Sciatic nerve (tissue), 2 donors: ENCODE measurements around the gene TTPAL. TPM values are rescaled to one million over a fixed set of nuclear protein-coding genes. Genes with fewer than 3 reads are reported as not detected.
"Not testable (repeated sequence)": the region's sequence is repeated elsewhere in the genome, so short reads cannot be mapped to it uniquely, and the experiment has no call there.

Experiments used
- ATAC-seq: fragments of 200-7000 bp; cut with Tn5 transposase; one replicate; pipeline ENCODE4 v1.9.1; 2020; ENCODE audit warnings: mild to moderate bottlenecking, moderate library complexity
- DNase-seq: peaks from one replicate; pipeline ENCODE4 v3.0.0-alpha.2; 2020; ENCODE audit warnings: low spot score
- intact Hi-C: fragments of 100-400 bp; cut with DNase I; formaldehyde crosslinking; loops from one replicate; pipeline ENCODE4 v1.14.2; 2022
- total RNA-seq: library from RNA; stranded (reverse); fragmentation: NEBNext Ultra II Directional; extraction: Animal tissue kit (Norgen Biotek cat#: 25700); gene quantifications from one replicate; pipeline ENCODE4 v1.2.1, GENCODE V29; 2021
- donor health status: DM: no; HTN: no; CAD: no.
- donor health status: DM: no; HTN: no; CAD: no.

TTPAL gene
- total RNA-seq, 1 donor from 2014 or later, result 8.5 TPM

DNA sequence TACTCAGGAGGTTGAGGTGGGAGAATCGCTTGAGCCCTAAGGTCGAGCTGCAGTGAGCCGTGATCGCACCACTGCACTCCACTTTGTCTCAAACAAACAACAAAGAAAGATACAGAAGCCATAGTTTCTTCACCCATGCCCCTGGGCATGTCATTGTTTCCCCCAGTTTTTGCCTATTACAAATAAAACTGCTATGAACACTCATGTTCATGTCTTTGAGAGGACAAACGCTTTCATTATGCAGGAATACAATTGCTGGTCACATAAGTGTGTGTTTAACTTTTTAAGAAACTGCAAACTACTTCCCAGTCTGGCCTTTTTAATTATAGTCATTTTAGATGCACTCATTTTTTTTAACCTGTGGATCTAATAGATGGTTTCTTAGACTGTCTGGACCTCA, 12.2 kb upstream of the TTPAL start:
- DNase-seq (no peak), ATAC-seq (no peak)
- intact Hi-C loops, result no loop called here

DNA sequence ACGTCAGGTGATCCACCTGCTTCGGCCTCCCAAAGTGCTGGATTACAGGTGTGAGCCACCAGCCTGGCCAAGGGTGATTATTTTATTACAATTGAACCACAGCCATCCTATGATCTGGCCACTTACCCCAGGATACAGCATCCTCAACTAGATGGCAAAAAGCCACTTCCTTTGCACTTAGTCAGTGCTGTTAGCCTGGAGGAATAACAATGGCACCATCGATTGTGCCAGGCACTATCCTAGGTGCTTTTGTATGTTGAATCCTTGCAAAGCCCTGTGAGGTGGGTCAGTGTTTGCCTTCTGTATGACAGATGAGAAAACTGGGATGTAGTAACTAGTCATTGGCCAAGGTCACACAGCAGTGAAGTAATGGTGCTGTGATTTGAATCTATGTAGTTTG, 11.2 kb upstream of the TTPAL start:
- ATAC-seq (no peak), DNase-seq (no peak)
- intact Hi-C loops, result no loop called here

DNA sequence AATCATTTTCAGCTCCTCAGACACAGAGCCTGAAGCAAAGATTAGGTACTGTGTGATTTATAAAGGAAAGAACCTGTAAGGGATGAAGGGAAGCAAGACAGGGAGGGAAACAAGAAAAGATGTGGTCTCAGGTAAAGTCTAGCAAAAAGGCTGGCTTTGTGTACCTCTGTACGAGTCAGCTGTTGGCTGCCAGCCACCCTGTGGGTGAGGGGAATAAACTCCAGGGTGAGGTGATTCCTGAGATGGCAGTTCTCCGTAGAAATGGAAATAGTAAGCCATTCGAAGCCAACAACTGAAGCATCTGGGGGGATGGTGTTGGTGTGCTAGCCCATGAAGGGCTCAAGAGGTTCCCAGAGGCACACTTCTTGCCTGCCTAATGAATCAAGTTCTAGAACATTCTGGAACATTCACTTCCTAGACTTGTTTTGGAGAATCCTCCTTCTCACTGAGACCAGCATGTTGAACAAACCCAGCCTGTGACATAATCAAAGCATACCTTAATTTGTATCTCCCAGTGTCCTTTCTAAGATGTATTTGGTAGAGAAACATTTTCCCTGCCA, 10.6 kb upstream of the TTPAL start:
- no peak for DNase-seq

DNA sequence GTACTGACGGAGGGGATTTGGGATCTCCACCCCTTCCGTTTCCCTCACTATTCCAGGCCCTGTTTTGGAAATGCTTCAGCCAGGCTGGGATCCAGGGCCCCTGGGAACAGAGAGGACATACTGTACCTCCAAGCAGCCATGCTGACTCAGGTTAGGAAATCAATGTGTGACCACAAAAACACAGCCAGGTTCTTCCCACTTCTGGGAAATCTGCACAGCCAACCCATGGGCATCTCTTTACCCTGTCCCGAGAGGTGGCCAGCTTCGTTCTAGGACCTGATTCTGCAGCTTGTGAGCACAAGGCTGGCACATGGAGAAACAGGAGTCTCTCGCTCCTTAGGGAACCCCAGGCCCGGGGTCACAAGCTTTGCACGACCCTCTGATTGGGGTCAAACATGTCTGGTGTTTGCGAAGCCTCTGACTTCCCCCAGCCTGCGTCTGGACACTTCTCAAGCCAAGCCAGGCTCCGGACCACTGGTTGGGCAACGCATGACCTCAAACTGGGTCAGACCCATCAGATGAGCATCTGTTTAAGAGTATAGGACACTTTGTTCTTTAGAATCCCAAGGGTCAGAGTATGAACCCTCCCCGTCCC, 8.3 kb upstream of the TTPAL start:
- ATAC-seq, result peak; percentile 94
- intact Hi-C loops, result no loop called here
- DNase-seq, result no peak

More for the DNA sequence above, 10.6 kb upstream of the TTPAL start:
- intact Hi-C loops, result no loop called here
- no peak for ATAC-seq

DNA sequence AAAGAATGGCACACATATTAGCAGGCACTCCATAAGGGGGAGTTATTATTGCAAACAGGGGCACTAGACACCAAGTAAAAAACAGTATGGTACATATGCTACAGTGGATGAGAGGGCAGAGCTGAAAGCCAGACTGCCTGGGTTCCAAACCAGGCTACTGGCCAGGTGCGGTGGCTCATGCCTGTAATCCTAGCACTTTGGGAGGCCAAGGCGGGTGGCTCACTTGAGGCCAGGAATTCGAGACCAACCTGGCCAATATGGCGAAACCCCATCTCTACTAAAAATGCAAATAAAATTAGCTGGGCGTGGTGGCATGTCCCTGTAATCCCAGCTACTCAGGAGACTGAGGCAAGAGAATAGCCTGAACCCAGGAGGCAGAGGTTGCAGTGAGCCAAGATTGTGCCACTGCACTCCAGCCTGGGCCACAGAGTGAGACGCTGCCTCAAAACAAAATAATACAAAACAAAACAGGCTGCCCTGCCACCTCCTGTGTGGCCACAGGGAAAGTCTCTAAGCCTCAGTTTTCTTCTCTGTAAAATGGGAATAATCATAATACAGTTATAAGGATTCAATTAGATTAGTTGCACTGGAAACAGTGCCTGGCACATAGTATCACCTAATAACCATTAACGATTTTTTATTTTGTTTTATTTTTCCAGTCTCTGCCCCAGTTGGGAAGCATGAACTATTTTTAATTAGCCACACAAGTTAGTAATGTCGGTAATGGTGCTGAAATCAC, 7.5 kb upstream of the TTPAL start:
- no peak for ATAC-seq
- intact Hi-C loops, result no loop called here
- DNase-seq, result no peak

DNA sequence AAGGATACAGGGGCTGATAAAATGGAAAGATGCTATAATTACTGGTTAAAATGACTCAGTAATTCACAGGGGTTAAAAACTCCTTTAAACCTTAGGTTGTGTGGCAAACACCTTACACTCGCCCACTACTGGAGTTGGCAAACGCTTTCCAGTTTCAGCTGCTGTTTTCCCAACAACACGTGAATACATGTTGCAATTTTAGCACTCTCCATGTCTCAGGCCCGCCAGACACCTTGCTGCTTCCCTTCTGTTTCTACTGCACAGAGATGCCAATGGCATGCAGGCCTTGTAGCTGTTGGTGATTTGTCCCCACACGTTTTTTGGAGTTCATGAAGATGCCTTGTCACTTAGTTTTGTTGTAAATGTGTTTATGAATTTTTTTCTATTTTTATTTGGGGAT, 5.3 kb upstream of the TTPAL start:
- DNase-seq (no peak), ATAC-seq (no peak)
- intact Hi-C loops, result no loop called here

DNA sequence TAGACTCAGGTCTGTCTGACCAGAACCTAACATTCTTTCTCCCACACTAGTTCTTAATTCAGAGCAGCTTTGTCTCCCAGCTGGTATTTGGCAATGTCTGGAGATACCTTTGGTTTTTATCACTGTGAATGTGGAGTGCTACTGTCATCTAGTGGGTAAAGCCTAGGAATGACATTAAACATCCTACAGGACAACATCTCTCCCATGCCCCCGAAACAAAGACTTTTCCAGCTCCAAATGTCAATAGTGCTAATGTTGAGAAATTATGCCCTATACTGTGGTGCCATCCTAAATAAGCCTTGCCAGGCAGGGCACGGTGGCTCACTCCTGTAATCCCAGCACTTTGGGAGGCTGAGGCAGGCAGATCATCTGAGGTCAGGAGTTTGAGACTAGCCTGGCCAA, 4.2 kb upstream of the TTPAL start:
- ATAC-seq (no peak), DNase-seq (no peak)
- intact Hi-C loops, result no loop called here

DNA sequence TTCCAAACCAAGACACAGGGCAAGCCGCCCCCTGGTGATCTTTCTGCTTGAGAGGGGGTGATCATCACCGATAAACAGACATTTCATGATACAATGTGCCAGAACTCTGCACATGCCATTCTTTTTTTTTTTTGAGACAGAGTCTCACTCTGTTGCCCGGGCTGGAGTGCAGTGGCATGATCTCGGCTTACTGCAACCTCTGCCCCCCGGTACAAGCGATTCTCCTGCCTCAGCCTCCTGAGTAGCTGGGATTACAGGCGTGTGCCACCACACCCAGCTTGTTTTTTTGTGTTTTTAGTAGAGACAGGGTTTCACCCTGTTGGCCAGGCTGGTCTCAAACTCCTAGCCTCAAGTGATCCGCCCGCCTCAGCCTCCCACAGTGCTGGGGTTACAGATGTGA, 3.4 kb upstream of the TTPAL start:
- intact Hi-C loops, result not testable (repeated sequence)

DNA sequence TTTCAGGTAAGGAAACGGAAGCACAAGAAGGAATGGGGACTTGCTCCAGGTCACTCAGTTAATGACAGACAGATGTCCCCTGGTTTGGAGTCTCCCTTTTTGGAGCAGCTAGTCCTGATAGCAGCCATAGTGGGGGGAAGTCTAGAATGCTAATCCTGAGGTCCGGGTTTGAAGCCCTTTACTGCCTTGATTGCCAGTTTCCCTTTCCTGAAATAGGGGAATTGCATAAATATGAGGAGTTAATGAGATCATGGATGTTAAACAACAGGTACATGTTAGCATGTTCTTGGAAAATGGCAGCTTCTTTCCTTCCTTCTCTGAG, 341 bp upstream of the TTPAL start:
- DNase-seq, result no peak
- peak; percentile 32 for ATAC-seq
- intact Hi-C loops, result no loop called here

More for the DNA sequence above, 3.4 kb upstream of the TTPAL start:
- DNase-seq, ATAC-seq: not testable (repeated sequence)

DNA sequence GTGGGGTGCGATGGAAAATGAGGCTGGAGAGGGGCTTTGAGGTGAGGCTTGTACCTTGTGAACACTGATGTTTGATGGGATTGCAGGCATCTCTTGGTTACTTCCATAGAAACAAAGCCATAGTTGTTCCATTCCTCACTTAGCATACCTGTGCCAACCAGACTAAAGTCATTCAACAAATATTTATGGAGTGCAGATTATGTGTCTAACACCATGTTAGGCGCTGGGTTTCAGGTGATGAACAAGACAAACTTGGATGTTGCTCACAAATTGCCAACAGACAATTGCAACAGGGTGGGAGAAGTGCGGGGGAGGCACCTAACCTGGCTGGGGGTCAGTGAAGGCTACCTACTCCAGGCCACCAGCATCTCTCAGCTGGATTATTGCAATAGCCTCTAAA, 1.5 kb downstream of the TTPAL start:
- intact Hi-C loops, result no loop called here
- ATAC-seq, result no peak
- DNase-seq, result no peak

DNA sequence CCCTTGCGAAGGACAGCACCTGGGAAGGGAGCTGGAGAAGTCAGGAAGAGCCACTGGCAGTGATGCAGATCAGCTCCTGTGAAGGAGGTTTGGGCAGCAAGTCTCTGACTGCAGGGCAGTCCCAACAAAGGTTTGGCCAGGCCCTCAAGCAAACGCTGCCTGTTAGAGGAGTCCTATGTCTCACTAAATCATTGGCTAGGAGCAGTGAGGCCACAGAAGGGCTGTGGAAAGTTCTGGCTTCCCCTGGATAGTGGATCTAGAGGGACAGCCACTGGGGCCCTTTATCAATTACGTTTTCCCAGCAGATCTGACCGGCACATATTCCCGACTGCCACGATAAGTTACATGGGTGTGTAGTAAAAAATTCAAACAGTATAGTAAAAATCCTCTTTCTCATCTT, 2.5 kb downstream of the TTPAL start:
- ATAC-seq (no peak), DNase-seq (no peak)
- intact Hi-C loops, result no loop called here

DNA sequence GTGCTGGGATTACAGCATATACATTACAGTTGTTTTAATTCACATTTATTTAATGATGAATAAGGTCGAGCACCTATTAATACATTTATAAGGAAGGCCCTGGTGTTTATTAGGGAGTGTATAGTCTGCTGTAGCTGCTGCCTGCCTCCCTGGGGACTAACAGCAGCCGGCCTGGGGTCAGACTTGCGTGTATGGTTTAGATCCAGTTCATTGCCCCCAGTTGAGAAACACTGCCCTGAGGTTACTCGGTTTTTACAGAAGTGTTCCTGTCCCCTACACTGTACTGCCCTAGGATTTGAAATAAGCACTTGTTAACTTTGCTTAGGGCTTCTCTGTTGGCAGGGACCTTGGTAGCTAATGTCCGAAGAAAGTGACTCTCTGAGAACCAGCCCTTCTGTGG, 4.0 kb downstream of the TTPAL start:
- ATAC-seq, result no peak
- no peak for DNase-seq
- intact Hi-C loops, result no loop called here

DNA sequence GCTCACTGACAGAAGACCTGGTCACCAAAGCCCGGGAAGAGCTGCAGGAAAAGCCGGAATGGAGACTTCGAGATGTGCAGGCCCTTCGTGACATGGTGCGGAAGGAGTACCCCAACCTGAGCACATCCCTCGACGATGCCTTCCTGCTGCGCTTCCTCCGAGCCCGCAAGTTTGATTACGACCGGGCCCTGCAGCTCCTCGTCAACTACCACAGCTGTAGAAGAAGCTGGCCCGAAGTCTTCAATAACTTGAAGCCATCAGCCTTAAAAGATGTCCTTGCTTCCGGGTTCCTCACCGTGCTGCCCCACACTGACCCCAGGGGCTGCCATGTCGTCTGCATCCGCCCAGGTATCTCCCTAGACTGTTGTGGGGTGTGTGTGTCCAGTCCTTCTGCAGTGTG, 4.4 kb downstream of the TTPAL start:
- DNase-seq, result no peak
- intact Hi-C loops, result no loop called here
- ATAC-seq, result no peak

DNA sequence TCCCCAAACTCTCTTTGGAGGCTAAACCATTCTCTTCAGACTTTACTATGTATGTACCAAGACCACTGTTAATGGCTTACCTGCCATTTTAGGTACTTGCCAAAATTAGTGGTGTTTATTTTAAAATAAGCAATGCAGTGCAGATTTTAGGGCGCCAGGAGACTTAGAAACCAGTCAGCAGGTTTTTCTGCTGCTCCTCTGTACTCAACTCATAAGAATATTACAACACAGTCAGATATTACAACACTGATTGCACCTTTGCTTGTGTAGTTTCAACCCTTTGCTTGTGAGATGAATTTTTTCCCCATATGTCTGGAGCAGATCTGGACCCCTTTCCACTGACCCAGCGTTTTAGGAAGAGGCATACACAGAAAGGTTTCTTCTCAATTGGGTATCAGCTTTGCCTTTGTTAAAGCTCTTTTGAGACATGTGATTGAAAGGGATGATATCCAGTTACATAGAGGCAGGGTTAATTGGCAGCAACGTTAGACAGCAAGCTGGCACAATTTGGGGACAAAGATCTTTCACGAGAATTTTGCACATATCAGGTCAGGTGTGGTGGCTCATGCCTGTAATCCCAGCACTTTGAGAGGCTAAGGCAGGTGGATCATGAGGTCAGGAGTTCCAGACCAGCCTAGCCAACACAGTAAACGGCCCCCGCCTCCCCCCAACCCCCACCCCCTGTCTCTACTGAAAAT, 6.2 kb downstream of the TTPAL start:
- intact Hi-C loops, result no loop called here
- DNase-seq (no peak), ATAC-seq (no peak)

DNA sequence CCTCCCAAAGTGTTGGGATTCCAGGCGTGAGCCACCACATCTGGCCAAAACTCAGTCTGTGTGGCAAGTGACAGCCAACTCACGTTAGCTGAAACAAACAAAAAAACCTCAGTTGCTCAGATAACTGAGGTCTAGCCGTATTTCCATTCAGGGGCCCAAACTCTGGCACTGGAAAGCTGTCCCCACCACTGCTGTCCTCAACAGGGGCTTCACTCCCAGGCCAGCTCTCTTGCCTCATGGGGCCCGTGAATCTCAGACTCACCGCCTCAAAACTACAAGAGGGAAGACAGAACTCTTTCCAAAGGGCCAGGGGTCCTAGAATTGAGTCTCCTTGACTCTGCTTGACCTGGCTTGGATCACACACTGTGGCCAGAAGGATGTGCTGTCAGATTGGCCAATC, 7.4 kb downstream of the TTPAL start:
- no peak for ATAC-seq
- intact Hi-C loops, result no loop called here

DNA sequence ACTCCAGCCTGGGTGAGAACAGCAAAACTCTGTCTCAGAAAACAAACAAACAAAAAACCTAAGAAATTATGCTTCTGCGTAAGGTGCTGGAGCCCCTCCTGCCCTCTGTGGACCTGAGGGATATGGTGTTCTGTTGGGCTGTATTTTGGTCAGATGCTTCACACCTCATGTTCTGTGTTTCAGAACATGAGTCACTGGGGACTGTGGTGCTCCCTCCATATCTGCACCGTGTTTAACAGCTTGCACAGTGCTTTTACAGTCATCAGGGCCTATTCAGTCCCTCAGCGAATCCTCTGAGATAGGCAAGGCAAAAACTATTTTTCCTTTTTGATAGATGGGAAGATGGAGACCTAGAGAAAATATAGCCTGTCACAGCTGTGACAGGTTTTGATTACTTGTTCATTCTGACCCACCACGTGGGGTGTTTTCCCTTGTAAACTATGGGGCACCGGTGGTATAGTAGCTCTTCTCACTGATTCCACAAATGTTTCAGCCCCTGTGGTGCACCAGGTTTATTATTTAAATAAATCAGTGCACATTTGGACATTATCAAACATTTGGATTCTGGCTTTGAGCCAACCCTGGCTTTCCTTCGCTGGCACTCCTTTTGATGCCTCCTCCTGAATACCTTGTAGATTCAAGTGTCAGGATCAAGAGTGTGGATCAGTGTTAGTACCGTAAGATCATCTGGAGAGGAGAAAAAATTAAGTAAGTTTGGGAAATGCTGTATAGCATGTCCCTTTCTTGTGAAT, 9.6 kb downstream of the TTPAL start:
- ATAC-seq, result no peak
- intact Hi-C loops, result no loop called here

More for the DNA sequence above, 7.4 kb downstream of the TTPAL start:
- DNase-seq, result no peak

DNA sequence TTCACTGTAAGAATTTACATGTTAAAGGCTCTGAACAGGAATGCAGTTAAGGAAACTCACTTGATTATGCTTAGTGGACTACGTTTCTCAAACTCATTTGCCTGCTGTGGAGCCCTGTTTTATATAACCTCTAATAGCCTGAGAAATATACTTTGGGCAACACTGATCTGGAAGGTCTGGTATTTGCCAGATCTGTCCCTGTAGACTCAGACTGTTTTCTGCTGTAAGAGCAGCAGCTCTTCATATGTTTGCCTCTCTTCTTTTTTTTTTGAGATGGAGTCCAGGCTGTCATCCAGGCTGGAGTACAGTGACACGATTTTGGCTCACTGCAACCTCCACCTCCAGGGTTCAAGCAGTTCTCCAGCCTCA, 10.1 kb downstream of the TTPAL start:
- intact Hi-C loops, result no loop called here
- no peak for DNase-seq
- peak; percentile 41 for ATAC-seq

More for the DNA sequence above, 9.6 kb downstream of the TTPAL start:
- no peak for DNase-seq

DNA sequence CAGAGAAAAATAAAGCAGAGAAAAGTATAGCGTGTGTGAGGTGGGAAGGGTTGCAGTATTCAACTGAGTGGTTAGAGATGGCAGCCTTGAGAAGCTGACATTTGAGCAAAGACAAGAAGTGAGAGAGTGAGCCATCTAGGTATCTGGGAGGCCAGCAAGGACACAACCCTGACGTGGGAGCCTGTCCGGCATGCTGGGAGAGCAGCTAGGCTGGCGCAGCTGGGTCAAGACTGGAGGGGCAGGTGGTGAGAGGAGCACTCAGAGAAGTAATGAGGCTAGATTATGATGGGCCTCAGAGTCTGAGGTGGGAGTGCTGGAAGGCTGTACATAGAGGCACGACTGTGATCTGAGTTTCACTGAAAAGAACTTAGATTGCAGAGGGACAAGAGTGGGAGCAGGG, 12.9 kb downstream of the TTPAL start:
- DNase-seq (no peak), ATAC-seq (no peak)
- intact Hi-C loops, result no loop called here

DNA sequence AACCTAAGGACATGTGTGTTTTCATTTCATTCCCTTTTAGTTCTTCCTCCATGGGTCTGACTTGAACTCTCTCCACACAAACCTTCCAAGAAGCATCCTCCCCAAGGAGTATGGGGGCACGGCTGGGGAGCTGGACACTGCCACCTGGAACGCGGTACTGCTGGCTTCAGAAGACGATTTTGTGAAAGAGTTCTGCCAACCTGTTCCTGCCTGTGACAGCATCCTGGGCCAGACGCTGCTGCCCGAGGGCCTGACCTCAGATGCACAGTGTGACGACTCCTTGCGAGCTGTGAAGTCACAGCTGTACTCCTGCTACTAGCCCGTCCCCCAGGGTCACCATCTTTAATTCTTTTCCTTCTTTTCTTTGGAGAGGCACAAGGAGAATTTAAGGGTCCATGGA, 13.5 kb downstream of the TTPAL start:
- DNase-seq (no peak), ATAC-seq (no peak)
- intact Hi-C loops, result no loop called here

DNA sequence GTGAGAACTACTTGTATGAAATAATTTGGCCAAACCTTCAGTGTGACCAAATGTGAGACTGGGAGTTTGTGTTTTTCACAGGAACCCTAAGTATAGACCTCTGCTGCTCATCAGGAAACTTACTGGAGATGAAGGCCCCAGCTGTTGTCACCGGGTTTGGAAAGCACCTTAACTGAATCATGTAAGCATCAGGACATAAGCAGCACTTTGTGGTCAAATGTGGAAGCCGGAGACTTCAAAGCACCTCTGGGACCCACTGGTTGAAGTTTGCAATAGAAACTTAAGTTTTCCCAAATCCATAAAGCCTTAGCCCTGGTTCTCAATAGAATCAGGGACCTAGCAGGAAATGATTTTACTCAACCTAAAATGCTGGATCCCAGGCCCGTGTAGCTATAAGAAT, 14.3 kb downstream of the TTPAL start:
- ATAC-seq (no peak), DNase-seq (no peak)
- intact Hi-C loops, result no loop called here
